K562 (cell line): Measurements from ENCODE around the gene FOSL1. TPM values are rescaled to one million over a fixed set of nuclear protein-coding genes. Genes with fewer than 3 reads are reported as not detected.

Experiments
- ATAC-seq: fragments of 200-7000 bp; cut with Tn5 transposase; 3 replicates; pipeline ENCODE4 v1.9.1; 2020; ENCODE audit warnings: moderate library complexity
- BruUV-seq: library from RNA; stranded (reverse); fragments of 400-500 nt; replicated peaks from 2 replicates; lab custom pipeline; 2021; lab: Mats Ljungman, UMichigan
- CTCF ChIA-PET: fragments of 300-600 bp; formaldehyde crosslinking; extraction: SDS; loops from one replicate; lab custom pipeline; 2021; ENCODE audit warnings: low intra/inter-chr PET ratio; lab: Yijun Ruan, JAX
- POLR2A ChIA-PET: fragments of 300-600, 350-650 bp; sonication (Branson Sonifier 250); formaldehyde crosslinking; extraction: SDS; loops from one replicate; lab custom pipeline; 2021; ENCODE audit warnings: antibody characterized with exemption, inconsistent platforms; lab: Yijun Ruan, JAX
- DNase-seq, 4 experiments: peaks; one replicate each; pipeline versions ENCODE4 v3.0.0 to v3.0.0-alpha.2; 2011 to 2018; ENCODE audit warnings: low spot score in 3 of 4, mixed read lengths in 3 of 4; ENCODE audit errors: extremely low read depth in 1 of 4
- FAIRE-seq: peaks from 2 replicates; lab custom pipeline; 2011; peaks lifted over from hg19 to GRCh38; lab: Jason Lieb, UNC
- H2AFZ ChIP-seq: 2 replicates; pipeline ENCODE4 v1.6.0; 2011; ENCODE audit warnings: low read depth, low read length, control low read depth, inconsistent platforms
- H3K27ac ChIP-seq: fragments of 200-600 bp; 3 replicates; pipeline ENCODE4 v1.8.0; 2011; ENCODE audit warnings: low read depth, mild to moderate bottlenecking, control low read depth, inconsistent platforms, low read length, moderate library complexity, mixed read lengths; ENCODE audit errors: extremely low read depth
- H3K27me3 ChIP-seq, 2 experiments: fragments of 300-600 bp in 1 of 2; 2 replicates in 1 of 2; 3 replicates in 1 of 2; pipeline versions ENCODE4 v1.6.0 to v1.8.0; 2011; ENCODE audit warnings: inconsistent platforms in 2 of 2, low read length in 2 of 2, mild to moderate bottlenecking in 1 of 2, mixed read lengths in 1 of 2, moderate library complexity in 1 of 2; ENCODE audit not compliant: control insufficient read depth in 2 of 2, insufficient read depth in 2 of 2
- H3K36me3 ChIP-seq: fragments of 300-600 bp; 3 replicates; pipeline ENCODE4 v1.8.0; 2011; ENCODE audit warnings: mild to moderate bottlenecking, low read length, inconsistent platforms; ENCODE audit not compliant: control insufficient read depth, insufficient read depth
- H3K4me1 ChIP-seq, 2 experiments: fragments of 200-600 bp in 1 of 2; replicated peaks in 1 of 2; 2 replicates in 1 of 2; 3 replicates in 1 of 2; pipeline versions ENCODE4 v1.5.1 to v1.8.0; 2011; ENCODE audit warnings: inconsistent platforms in 2 of 2, low read length in 2 of 2, mild to moderate bottlenecking in 1 of 2, mixed read lengths in 1 of 2, moderate library complexity in 1 of 2; ENCODE audit not compliant: control insufficient read depth in 2 of 2, insufficient read depth in 2 of 2
- H3K4me2 ChIP-seq: 2 replicates; pipeline ENCODE4 v1.6.1; 2011; ENCODE audit warnings: low read length, control low read depth, inconsistent platforms, mixed read lengths; ENCODE audit not compliant: insufficient read depth
- H3K4me3 ChIP-seq: fragments of 200-600 bp; sonication (generic), shearing (Covaris generic); 2 replicates; pipeline ENCODE4 v1.5.1; 2016; ENCODE audit warnings: control low read depth, inconsistent platforms
- H3K79me2 ChIP-seq: fragments of 200-600 bp; 3 replicates; pipeline ENCODE4 v1.8.0; 2011; ENCODE audit warnings: low read length, inconsistent platforms; ENCODE audit not compliant: control insufficient read depth, insufficient read depth
- H3K9ac ChIP-seq, 2 experiments: 2 replicates each; pipeline versions ENCODE4 v1.6.0 to v1.6.1; 2011; ENCODE audit warnings: low read depth in 2 of 2, low read length in 2 of 2, control low read depth in 1 of 2, inconsistent platforms in 1 of 2, mild to moderate bottlenecking in 1 of 2, mixed read lengths in 1 of 2; ENCODE audit not compliant: insufficient read depth in 1 of 2
- H3K9me1 ChIP-seq: one replicate; pipeline ENCODE4 v1.6.0; 2011; ENCODE audit warnings: inconsistent platforms, mild to moderate bottlenecking, low read length, moderate library complexity; ENCODE audit not compliant: control insufficient read depth, insufficient read depth
- H3K9me3 ChIP-seq: replicated peaks from 2 replicates; pipeline ENCODE4 v1.5.1; 2011; ENCODE audit warnings: low read depth, low read length, inconsistent platforms; ENCODE audit not compliant: control insufficient read depth, insufficient read depth
- H4K20me1 ChIP-seq: replicated peaks from 2 replicates; pipeline ENCODE4 v1.6.1; 2011; ENCODE audit warnings: low read length, inconsistent platforms, mixed read lengths; ENCODE audit not compliant: control insufficient read depth, insufficient read depth
- ETV1 ChIP-seq: fragments of 450-650 bp; conservative IDR thresholded peaks from 2 replicates; pipeline ENCODE4 v1.6.1; 2016; ENCODE audit warnings: missing genetic modification characterization, control low read depth, low read depth, missing compliant biosample characterization
- MIER1 ChIP-seq: fragments of 450-650 bp; IDR thresholded peaks from 2 replicates; pipeline ENCODE4 v1.6.1; 2016; ENCODE audit warnings: antibody characterized with exemption, mild to moderate bottlenecking, low read depth
- POLR2G ChIP-seq: fragments of 200-400 bp; formaldehyde crosslinking; IDR thresholded peaks from 2 replicates; pipeline ENCODE4 v1.6.1; 2017; ENCODE audit warnings: low read depth, mild to moderate bottlenecking, antibody characterized with exemption, low read length, moderate library complexity
- ZBTB33 ChIP-seq: sonication (generic); formaldehyde crosslinking; IDR thresholded peaks from 2 replicates; pipeline ENCODE4 v1.8.1; 2023; ENCODE audit warnings: mild to moderate bottlenecking, missing genetic modification reagents
- ZBTB7A ChIP-seq: IDR thresholded peaks from 2 replicates; pipeline ENCODE4 v1.6.1; 2011; ENCODE audit warnings: low read depth, mild to moderate bottlenecking, low read length, moderate library complexity, borderline replicate concordance; ENCODE audit not compliant: control insufficient read depth
- ZNF263 ChIP-seq: sonication (generic); formaldehyde crosslinking; IDR thresholded peaks from 2 replicates; pipeline ENCODE4 v1.8.0; 2022; ENCODE audit warnings: mild to moderate bottlenecking, missing genetic modification reagents, borderline replicate concordance
- WGBS: fragments of 100-300 bp; shearing (Covaris generic); methylation state at CpG from one replicate; pipeline ENCODE4 v1.1.6; 2016; ENCODE audit warnings: low coverage, mixed read lengths; ENCODE audit not compliant: insufficient coverage; ENCODE audit errors: missing lambda C conversion rate; 5-methylcytosine and 5-hydroxymethylcytosine counted together
- in situ Hi-C: fragments of 300-500 bp; cut with MboI; formaldehyde crosslinking; loops from 4 replicates; pipeline ENCODE4 v1.15.0; 2018; ENCODE audit warnings: inconsistent platforms, mixed read lengths
- intact Hi-C: fragments of 100-400 bp; cut with micrococcal nuclease; formaldehyde crosslinking; loops from 2 replicates; pipeline ENCODE4 v1.14.2; 2022
- polyA plus RNA-seq, 8 experiments: library from polyadenylated mRNA; depleted of rRNA in 4 of 8; stranded (reverse) in 5 of 8; unstranded in 3 of 8; fragments of >200 nt; fragmentation: Nextera tagmentation in 2 of 8; fragmentation: Illumina TruSeq in 1 of 8; extraction: Ambion mirVana in 2 of 8; extraction: Trizol in 1 of 8; gene quantifications; 2 replicates each; pipeline versions ENCODE4 v1.2.1 to v1.2.3, GENCODE V29; 2011 to 2014; ENCODE audit warnings: inconsistent platforms in 1 of 8, missing spikeins in 1 of 8
- total RNA-seq, 7 experiments: library from RNA; depleted of rRNA in 6 of 7; stranded (reverse); fragments of >200 nt in 6 of 7; fragmentation: Illumina TruSeq in 2 of 7; extraction: Trizol in 2 of 7; gene quantifications; 2 replicates each; pipeline versions ENCODE4 v1.2.1 to v1.2.3, GENCODE V29; 2011 to 2021; ENCODE audit warnings: low replicate concordance in 1 of 7
- TF ChIP-seq, protein P1 (sequence below): fragments of 450-650 bp; formaldehyde crosslinking; IDR thresholded peaks from 2 replicates; pipeline ENCODE4 v1.4.0; 2020; ENCODE audit warnings: mild to moderate bottlenecking, mixed read lengths

FOSL1 gene
- total and polyA plus RNA-seq, 9 of the 15 experiments (the other 6 are each of a cell fraction or from before 2014, with no cell fraction given): 3.5 to 39.6 (median 10.0) TPM

DNA sequence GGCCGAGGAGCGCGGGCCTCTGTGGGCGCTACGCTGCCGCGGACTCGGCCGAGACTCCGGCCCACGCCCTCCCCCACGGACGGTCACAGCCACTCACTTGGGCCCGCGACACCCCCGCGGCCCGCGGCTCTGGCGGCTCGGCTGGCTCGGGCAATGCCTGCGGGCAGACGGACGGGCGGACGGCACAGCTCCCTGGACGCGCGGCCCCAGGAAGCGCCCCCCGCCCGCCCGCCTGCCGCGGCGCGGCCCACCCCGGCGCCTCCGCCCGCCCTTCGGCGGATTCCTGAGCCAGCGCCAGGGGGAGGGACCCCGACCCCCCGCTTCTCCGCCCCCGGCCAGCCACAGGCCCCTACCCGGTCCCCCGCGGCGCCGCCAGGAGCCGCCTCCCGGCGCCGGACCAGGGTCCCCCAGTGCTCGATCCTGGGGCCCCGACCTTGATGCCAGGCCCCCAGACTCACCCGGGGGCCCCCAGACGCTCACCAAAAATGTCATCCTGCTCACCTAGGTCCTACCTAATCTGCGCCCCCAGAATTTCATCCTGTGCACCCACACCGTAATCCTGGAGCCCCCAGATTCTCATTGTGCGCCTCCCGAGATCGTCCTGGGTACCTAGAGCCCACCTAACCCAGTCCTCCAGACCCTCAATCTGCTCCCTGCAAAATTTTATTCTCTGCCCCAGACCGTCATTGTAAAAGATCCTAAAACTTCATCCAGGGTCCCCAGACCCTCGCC, 27.4 kb downstream of the FOSL1 start, which contains the start of gene EFEMP2:
Gene EFEMP2, minus strand, starts transcription at position 215 of the 732 bp plus-strand sequence. CDS start 446 bp downstream, outside the sequence.
- Histone ChIP-seq H3K4me3 (peak within 1 kb of the TSS; percentile 46), H3K4me1 (peaks cover 15 to 50% of the 10 kb centered on the region in 2 experiments), H3K9ac (peak within 1 kb of the TSS; percentile 59 to 92), H3K79me2 (no peaks in the 10 kb centered on the region), H3K4me2 (peak within 1 kb of the TSS; percentile 97), H3K27me3 (no peaks in the 10 kb centered on the region), H3K36me3 (peaks cover 7% of the 10 kb centered on the region; the same call in 2 of the 3 replicates), H3K9me3 (no peaks in the 10 kb centered on the region), H4K20me1 (no peaks in the 10 kb centered on the region), H2AFZ (peak within 1 kb of the TSS; percentile 97), H3K27ac (peak within 1 kb of the TSS; percentile 73), H3K9me1 (no peaks in the 10 kb centered on the region)
- peak; percentile 93 for TF ChIP-seq ZBTB33
- TF ChIP-seq POLR2G: peak; percentile 18; the same call in 1 of the 2 replicates
- TF ChIP-seq MIER1: 0 out of 2 replicates have a peak, but pooled peaks have one; percentile 31
- no peak for TF ChIP-seq ETV1 (tag)
- 0 out of 2 replicates have a peak, but pooled peaks have one; percentile 0 for TF ChIP-seq ZNF263 (CRISPR knock-in tag)
- peak; percentile 23; the same call in 1 of the 2 replicates for TF ChIP-seq ZBTB7A
- TF ChIP-seq, protein P1, sequence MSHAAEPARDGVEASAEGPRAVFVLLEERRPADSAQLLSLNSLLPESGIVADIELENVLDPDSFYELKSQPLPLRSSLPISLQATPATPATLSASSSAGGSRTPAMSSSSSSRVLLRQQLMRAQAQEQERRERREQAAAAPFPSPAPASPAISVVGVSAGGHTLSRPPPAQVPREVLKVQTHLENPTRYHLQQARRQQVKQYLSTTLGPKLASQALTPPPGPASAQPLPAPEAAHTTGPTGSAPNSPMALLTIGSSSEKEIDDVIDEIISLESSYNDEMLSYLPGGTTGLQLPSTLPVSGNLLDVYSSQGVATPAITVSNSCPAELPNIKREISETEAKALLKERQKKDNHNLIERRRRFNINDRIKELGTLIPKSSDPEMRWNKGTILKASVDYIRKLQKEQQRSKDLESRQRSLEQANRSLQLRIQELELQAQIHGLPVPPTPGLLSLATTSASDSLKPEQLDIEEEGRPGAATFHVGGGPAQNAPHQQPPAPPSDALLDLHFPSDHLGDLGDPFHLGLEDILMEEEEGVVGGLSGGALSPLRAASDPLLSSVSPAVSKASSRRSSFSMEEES (CRISPR knock-in tag): no peak
- FAIRE-seq (no peak), DNase-seq (peak in 1 of 4 experiments; percentile 44), ATAC-seq (no peak)
- WGBS: 33% methylated on average over 17 of the region's 69 CpGs
- no TSS peak for BruUV-seq
- intact Hi-C loops: no loop called here
- in situ Hi-C loops: no loop called here
- CTCF ChIA-PET: no interaction called here
- POLR2A ChIA-PET: interaction anchor here (1.4 to 8.2 kb wide), 4 partner anchors 10 to 46 kb away, joined by 7 to 151 read pairs (median 78); partner anchors contain the start of genes CCDC85B, CFL1, CTSW and FIBP
